PFSK-1 (cell line): ENCODE results near the gene FARS2.

Experiments used
- POLR2AphosphoS5 ChIP-seq: IDR thresholded peaks from 2 replicates; pipeline ENCODE4 v1.6.1; 2012; ENCODE audit warnings: low read depth, mild to moderate bottlenecking, control low read depth, low read length, moderate library complexity
- TAF1 ChIP-seq: IDR thresholded peaks from 2 replicates; pipeline ENCODE4 v1.6.1; 2012; ENCODE audit warnings: low read length, control low read depth, borderline replicate concordance; ENCODE audit not compliant: insufficient read depth
- TF ChIP-seq, protein P1 (sequence below), 2 experiments: IDR thresholded peaks; 2 replicates each; pipeline versions ENCODE4 v1.6.1 to v1.8.0; 2011 to 2012; ENCODE audit warnings: low read depth in 2 of 2, low read length in 2 of 2, control low read depth in 1 of 2, inconsistent platforms in 1 of 2, mild to moderate bottlenecking in 1 of 2, moderate library complexity in 1 of 2; ENCODE audit not compliant: insufficient read depth in 1 of 2

GRCh38 chr6:5736016-5736738 lies 474.9 kb downstream of the FARS2 start:
- TF ChIP-seq TAF1: no peak
- no peak for TF ChIP-seq POLR2AphosphoS5
- TF ChIP-seq, protein P1, sequence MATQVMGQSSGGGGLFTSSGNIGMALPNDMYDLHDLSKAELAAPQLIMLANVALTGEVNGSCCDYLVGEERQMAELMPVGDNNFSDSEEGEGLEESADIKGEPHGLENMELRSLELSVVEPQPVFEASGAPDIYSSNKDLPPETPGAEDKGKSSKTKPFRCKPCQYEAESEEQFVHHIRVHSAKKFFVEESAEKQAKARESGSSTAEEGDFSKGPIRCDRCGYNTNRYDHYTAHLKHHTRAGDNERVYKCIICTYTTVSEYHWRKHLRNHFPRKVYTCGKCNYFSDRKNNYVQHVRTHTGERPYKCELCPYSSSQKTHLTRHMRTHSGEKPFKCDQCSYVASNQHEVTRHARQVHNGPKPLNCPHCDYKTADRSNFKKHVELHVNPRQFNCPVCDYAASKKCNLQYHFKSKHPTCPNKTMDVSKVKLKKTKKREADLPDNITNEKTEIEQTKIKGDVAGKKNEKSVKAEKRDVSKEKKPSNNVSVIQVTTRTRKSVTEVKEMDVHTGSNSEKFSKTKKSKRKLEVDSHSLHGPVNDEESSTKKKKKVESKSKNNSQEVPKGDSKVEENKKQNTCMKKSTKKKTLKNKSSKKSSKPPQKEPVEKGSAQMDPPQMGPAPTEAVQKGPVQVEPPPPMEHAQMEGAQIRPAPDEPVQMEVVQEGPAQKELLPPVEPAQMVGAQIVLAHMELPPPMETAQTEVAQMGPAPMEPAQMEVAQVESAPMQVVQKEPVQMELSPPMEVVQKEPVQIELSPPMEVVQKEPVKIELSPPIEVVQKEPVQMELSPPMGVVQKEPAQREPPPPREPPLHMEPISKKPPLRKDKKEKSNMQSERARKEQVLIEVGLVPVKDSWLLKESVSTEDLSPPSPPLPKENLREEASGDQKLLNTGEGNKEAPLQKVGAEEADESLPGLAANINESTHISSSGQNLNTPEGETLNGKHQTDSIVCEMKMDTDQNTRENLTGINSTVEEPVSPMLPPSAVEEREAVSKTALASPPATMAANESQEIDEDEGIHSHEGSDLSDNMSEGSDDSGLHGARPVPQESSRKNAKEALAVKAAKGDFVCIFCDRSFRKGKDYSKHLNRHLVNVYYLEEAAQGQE (IDR thresholded peaks at IDR 0.05; ENCODE audit: insufficient read depth in 1 of 2, low read depth in 2 of 2, low read length in 2 of 2): no peak
